Glomerular endothelial cell (primary cell): ENCODE results near the gene TXN. TPM values are rescaled to one million over a fixed set of nuclear protein-coding genes. Genes with fewer than 3 reads are reported as not detected.
"Not testable (repeated sequence)": the region's sequence is repeated elsewhere in the genome, so short reads cannot be mapped to it uniquely, and the experiment has no call there.

Source experiments
- DNase-seq: peaks from one replicate; pipeline ENCODE4 v3.0.0-alpha.2; 2011; ENCODE audit warnings: low read depth, low spot score; ENCODE audit errors: extremely low read depth
- total RNA-seq: library from RNA; depleted of rRNA; stranded (reverse); fragments of >200 nt; gene quantifications from 2 replicates; pipeline ENCODE4 v1.2.3, GENCODE V29; 2015

TXN gene
- total RNA-seq, 1 donor from 2014 or later, result 187 TPM

GRCh38 chr9:110214090-110214489 is 42.2 kb downstream of the TXN start:
- DNase-seq, result no peak

GRCh38 chr9:110213413-110214044 is 42.8 kb downstream of the TXN start:
- no peak for DNase-seq

- no peak for DNase-seq
Observed at GRCh38 chr9:110208031-110208430, 48.3 kb downstream of the TXN start, which contains the start of gene C9orf152. Gene C9orf152 (minus strand): TSS chr9:110208159. CDS start chr9:110207579, 580 bp downstream.

- DNase-seq, result no peak
Observed at GRCh38 chr9:110207071-110207641, 49.2 kb downstream of the TXN start.

GRCh38 chr9:110206389-110206788 is 49.9 kb downstream of the TXN start:
- DNase-seq, result no peak

GRCh38 chr9:110205612-110206011 is 50.7 kb downstream of the TXN start:
- not testable (repeated sequence) for DNase-seq

- DNase-seq, result no peak
Observed at GRCh38 chr9:110202232-110202631, 54.1 kb downstream of the TXN start.

- no peak for DNase-seq
Observed at GRCh38 chr9:110199643-110200042, 56.7 kb downstream of the TXN start.

- no peak for DNase-seq
Observed at GRCh38 chr9:110198357-110198756, 58.0 kb downstream of the TXN start.

GRCh38 chr9:110197330-110198187 is 58.7 kb downstream of the TXN start:
- no peak for DNase-seq

- not testable (repeated sequence) for DNase-seq
Observed at GRCh38 chr9:110196084-110196499, 60.2 kb downstream of the TXN start.

Other genes with a start within 250 kb of the TXN start
- gene C9orf152, start 48.3 kb downstream of the TXN start, total RNA-seq, result not detected in 2 replicates
- gene TXNDC8, start 81.4 kb upstream of the TXN start, total RNA-seq, result not detected in 2 replicates